PC-9 (cell line): Measurements from ENCODE around the gene SCLY. TPM values are rescaled to one million over a fixed set of nuclear protein-coding genes. Genes with fewer than 3 reads are reported as not detected.

Source experiments
- BruUV-seq: library from RNA; stranded (reverse); fragments of 400-500 nt; replicated peaks from 2 replicates; lab custom pipeline; 2021; lab: Mats Ljungman, UMichigan
- CTCF ChIA-PET: fragments of 300-600 bp; sonication (Branson Sonifier 250); formaldehyde crosslinking; loops from one replicate; lab custom pipeline; 2022; ENCODE audit warnings: antibody characterized with exemption; lab: Charles Lee
- POLR2A ChIA-PET: fragments of 300-600 bp; sonication (Branson Sonifier 250); formaldehyde crosslinking; loops from one replicate; lab custom pipeline; 2022; ENCODE audit warnings: antibody characterized with exemption; ENCODE audit not compliant: unreplicated experiment; lab: Charles Lee
- DNase-seq, 2 experiments: peaks; one replicate each; pipeline versions ENCODE4 v3.0.0 to v3.0.0-alpha.2; 2015 to 2022; ENCODE audit warnings: mixed read lengths in 1 of 2
- H2AFZ ChIP-seq: fragments of 200-600 bp; sonication (generic); 2 replicates; pipeline ENCODE4 v1.8.1; 2017; ENCODE audit warnings: antibody characterized with exemption
- H3F3A ChIP-seq: fragments of 200-600 bp; sonication (generic); 2 replicates; pipeline ENCODE4 v1.8.1; 2017; ENCODE audit warnings: antibody characterized with exemption, mild to moderate bottlenecking, low read depth; ENCODE audit not compliant: insufficient read depth
- H3K27ac ChIP-seq: fragments of 200-600 bp; sonication (generic); 2 replicates; pipeline ENCODE4 v1.6.1; 2016; ENCODE audit warnings: mixed run types
- H3K27me3 ChIP-seq: fragments of 200-600 bp; sonication (generic); 2 replicates; pipeline ENCODE4 v1.6.1; 2016; ENCODE audit warnings: low read depth, mixed run types; ENCODE audit not compliant: insufficient read depth
- H3K36me3 ChIP-seq: fragments of 200-600 bp; sonication (generic); 2 replicates; pipeline ENCODE4 v1.6.1; 2016; ENCODE audit warnings: low read depth, mixed run types
- H3K4me1 ChIP-seq: fragments of 200-600 bp; sonication (generic); replicated peaks from 2 replicates; pipeline ENCODE4 v1.6.1; 2016; ENCODE audit warnings: mixed run types; ENCODE audit not compliant: insufficient read depth
- H3K4me2 ChIP-seq: fragments of 200-600 bp; sonication (generic); 2 replicates; pipeline ENCODE4 v1.6.1; 2017; ENCODE audit warnings: mixed run types
- H3K4me3 ChIP-seq: fragments of 200-600 bp; sonication (generic); 2 replicates; pipeline ENCODE4 v1.6.1; 2016; ENCODE audit warnings: mixed run types
- H3K79me2 ChIP-seq: fragments of 200-600 bp; sonication (generic); 2 replicates; pipeline ENCODE4 v1.6.1; 2017; ENCODE audit warnings: low read depth, mixed run types
- H3K9me2 ChIP-seq: fragments of 200-600 bp; sonication (generic); 2 replicates; pipeline ENCODE4 v1.8.1; 2017; ENCODE audit warnings: mild to moderate bottlenecking; ENCODE audit not compliant: insufficient read depth
- H3K9me3 ChIP-seq: fragments of 200-600 bp; sonication (generic); 2 replicates; pipeline ENCODE4 v1.8.1; 2016; ENCODE audit warnings: low read depth; ENCODE audit not compliant: insufficient read depth
- H4K20me1 ChIP-seq: fragments of 200-600 bp; sonication (generic); 2 replicates; pipeline ENCODE4 v1.8.1; 2017; ENCODE audit not compliant: insufficient read depth
- EZH2 ChIP-seq: fragments of 200-600 bp; sonication (generic); IDR thresholded peaks from 2 replicates; pipeline ENCODE4 v1.8.0; 2017; ENCODE audit warnings: antibody characterized with exemption, low read depth
- intact Hi-C: fragments of 100-400 bp; cut with micrococcal nuclease; formaldehyde crosslinking; loops from one replicate; pipeline ENCODE4 v1.10.0; 2022; ENCODE audit not compliant: unreplicated experiment
- total RNA-seq: library from RNA; stranded (reverse); gene quantifications from 2 replicates; pipeline ENCODE4 v1.2.3, GENCODE V29; 2021
- TF ChIP-seq, protein P1 (sequence below): fragments of 200-600 bp; sonication (generic); conservative IDR thresholded peaks from 2 replicates; pipeline ENCODE4 v1.6.1; 2017; ENCODE audit warnings: mixed run types, antibody characterized with exemption, mild to moderate bottlenecking, moderate library complexity

The SCLY gene
- total RNA-seq, 1 experiment from 2014 or later: 40.0 TPM

DNA sequence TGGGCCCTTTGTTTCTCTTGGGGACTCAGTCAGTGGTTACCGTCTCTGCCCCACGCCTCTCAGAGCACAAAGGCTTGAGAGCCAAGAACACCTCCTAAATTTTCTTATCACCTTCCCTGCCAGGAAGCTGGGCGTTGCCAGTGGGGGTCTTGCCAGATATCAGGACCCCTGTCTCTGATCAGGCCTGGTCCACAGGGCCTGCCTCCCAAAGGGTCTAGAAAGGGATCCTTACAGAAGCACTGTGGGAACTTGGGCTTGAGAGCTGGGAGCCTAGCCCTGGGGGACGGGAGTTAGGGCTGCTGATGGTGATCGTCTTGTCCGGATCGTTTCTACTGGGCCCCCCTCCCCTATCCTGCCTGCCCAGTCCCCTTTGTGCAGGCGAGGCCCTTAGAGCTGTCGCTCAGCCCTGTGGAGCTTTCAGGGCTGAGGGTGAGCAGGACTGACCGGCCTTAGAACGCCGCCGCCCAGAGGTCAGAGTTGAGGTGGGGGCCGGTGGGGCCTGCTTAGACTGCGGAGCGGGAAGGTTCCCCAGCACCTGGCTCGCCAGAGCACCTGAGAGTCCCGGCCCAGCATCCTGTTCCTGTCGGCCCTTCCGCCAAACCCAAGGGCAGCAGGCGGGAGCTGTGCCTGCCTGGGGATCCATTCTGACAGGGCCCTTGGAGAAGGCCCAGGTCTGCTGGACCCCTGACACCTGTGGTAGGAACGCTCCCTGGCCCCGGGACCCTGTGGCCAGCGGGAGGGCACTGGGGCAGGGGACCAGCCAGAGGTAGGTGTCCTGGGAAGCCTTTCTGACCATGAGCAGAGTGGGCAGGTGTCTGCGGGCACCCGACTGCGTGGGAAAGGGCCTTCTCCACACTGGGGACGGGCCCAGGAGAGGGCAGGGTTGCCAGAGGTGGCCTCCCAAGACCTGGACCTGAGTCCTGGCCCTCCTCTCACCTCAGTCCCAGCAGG, 40.3 kb downstream of the SCLY start:
- H3K9me3 ChIP-seq: no peaks in the 10 kb centered on the region
- H3K79me2 ChIP-seq: no peaks in the 10 kb centered on the region
- intact Hi-C loops: no loop called here
- no TSS peak for BruUV-seq
- no peaks in the 10 kb centered on the region for H3K9me2 ChIP-seq
- H3K36me3 ChIP-seq: no peaks in the 10 kb centered on the region
- H4K20me1 ChIP-seq: no peaks in the 10 kb centered on the region
- ChIA-PET POLR2A (no interaction called here), CTCF (no interaction called here)
- no peak overlapping the region for H3K27ac ChIP-seq
- no peak for TF ChIP-seq EZH2
- TF ChIP-seq, protein P1, sequence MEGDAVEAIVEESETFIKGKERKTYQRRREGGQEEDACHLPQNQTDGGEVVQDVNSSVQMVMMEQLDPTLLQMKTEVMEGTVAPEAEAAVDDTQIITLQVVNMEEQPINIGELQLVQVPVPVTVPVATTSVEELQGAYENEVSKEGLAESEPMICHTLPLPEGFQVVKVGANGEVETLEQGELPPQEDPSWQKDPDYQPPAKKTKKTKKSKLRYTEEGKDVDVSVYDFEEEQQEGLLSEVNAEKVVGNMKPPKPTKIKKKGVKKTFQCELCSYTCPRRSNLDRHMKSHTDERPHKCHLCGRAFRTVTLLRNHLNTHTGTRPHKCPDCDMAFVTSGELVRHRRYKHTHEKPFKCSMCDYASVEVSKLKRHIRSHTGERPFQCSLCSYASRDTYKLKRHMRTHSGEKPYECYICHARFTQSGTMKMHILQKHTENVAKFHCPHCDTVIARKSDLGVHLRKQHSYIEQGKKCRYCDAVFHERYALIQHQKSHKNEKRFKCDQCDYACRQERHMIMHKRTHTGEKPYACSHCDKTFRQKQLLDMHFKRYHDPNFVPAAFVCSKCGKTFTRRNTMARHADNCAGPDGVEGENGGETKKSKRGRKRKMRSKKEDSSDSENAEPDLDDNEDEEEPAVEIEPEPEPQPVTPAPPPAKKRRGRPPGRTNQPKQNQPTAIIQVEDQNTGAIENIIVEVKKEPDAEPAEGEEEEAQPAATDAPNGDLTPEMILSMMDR: no peak
- no peak for DNase-seq
- peaks cover 16% of the 10 kb centered on the region for H3F3A ChIP-seq
- no peak overlapping the region for H3K4me2 ChIP-seq
- H3K4me3 ChIP-seq: no peak overlapping the region
- H2AFZ ChIP-seq: no peak overlapping the region
- no peaks in the 10 kb centered on the region for H3K27me3 ChIP-seq
- H3K4me1 ChIP-seq: peaks cover 10% of the 10 kb centered on the region

- no peaks in the 10 kb centered on the region for H3K79me2 ChIP-seq
- no peak overlapping the region for H3K4me2 ChIP-seq
- no peaks in the 10 kb centered on the region for H3K9me2 ChIP-seq
- BruUV-seq: no TSS peak
- no peaks in the 10 kb centered on the region for H3K9me3 ChIP-seq
- H3K27ac ChIP-seq: no peak overlapping the region
- H3F3A ChIP-seq: peaks cover 16% of the 10 kb centered on the region
- H3K27me3 ChIP-seq: no peaks in the 10 kb centered on the region
- peaks cover 14% of the 10 kb centered on the region for H3K4me1 ChIP-seq
- CTCF ChIA-PET: no interaction called here
- POLR2A ChIA-PET: no interaction called here
- H4K20me1 ChIP-seq: no peaks in the 10 kb centered on the region
- no peak for DNase-seq
- no peak overlapping the region for H2AFZ ChIP-seq
- TF ChIP-seq, protein P1: no peak
- no peak for TF ChIP-seq EZH2
- H3K36me3 ChIP-seq: no peaks in the 10 kb centered on the region
- H3K4me3 ChIP-seq: no peak overlapping the region
- intact Hi-C loops: no loop called here
Observed at GRCh38 chr2:238101891-238102841, 41.4 kb downstream of the SCLY start.

DNA sequence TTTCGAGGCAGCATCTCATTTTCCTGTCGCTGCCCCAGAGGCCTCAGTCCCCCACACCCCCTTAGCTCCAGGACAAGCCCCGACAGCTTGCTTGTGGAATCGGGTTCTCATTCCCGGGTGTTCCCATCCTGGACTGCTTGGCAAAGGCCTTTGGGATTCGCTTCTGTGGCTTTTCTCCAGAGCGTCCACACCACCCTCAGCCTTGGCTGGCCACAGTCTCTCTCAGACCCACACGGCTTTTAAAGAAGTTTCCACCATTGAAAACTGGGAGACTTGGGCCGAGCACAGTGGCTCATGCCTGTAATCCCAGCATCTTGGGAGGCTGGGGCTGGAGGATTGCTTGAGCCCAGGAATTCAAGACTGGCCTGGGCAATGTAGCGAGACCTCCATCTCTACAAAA, 42.1 kb downstream of the SCLY start:
- TF ChIP-seq, protein P1: no peak
- TF ChIP-seq EZH2: no peak
- peaks cover 17% of the 10 kb centered on the region for H3K4me1 ChIP-seq
- H3F3A ChIP-seq: peaks cover 10% of the 10 kb centered on the region
- no peaks in the 10 kb centered on the region for H4K20me1 ChIP-seq
- no peak for DNase-seq
- no peaks in the 10 kb centered on the region for H3K79me2 ChIP-seq
- H3K27ac ChIP-seq: no peak overlapping the region
- BruUV-seq: no TSS peak
- H3K36me3 ChIP-seq: no peaks in the 10 kb centered on the region
- intact Hi-C loops: no loop called here
- no peak overlapping the region for H2AFZ ChIP-seq
- H3K9me2 ChIP-seq: no peaks in the 10 kb centered on the region
- H3K4me3 ChIP-seq: no peak overlapping the region
- H3K4me2 ChIP-seq: no peak overlapping the region
- CTCF ChIA-PET: no interaction called here
- no peaks in the 10 kb centered on the region for H3K9me3 ChIP-seq
- no peaks in the 10 kb centered on the region for H3K27me3 ChIP-seq
- POLR2A ChIA-PET: no interaction called here
